SK-N-SH treated with all-trans-retinoic acid at 6 μM for 48 hours (cell line): ENCODE data around the gene PLPP7.

Source experiments
- BACH2 ChIP-seq: fragments of 250-450 bp; sonication (Bioruptor Pico); IDR thresholded peaks from 2 replicates; pipeline ENCODE4 v1.9.0; 2021; ENCODE audit warnings: mild to moderate bottlenecking, borderline replicate concordance
- TCF4 ChIP-seq: fragments of 250-450 bp; sonication (Bioruptor Pico); IDR thresholded peaks from 2 replicates; pipeline ENCODE4 v1.8.0; 2021; ENCODE audit warnings: mild to moderate bottlenecking, moderate library complexity, borderline replicate concordance
- ZNF565 ChIP-seq: fragments of 450-650 bp; formaldehyde crosslinking; conservative IDR thresholded peaks from 2 replicates; pipeline ENCODE4 v1.5.0; 2020; ENCODE audit warnings: low read depth, mild to moderate bottlenecking, moderate library complexity
- ZNF70 ChIP-seq: fragments of 450-650 bp; formaldehyde crosslinking; IDR thresholded peaks from 2 replicates; pipeline ENCODE4 v1.5.0; 2020; ENCODE audit warnings: mild to moderate bottlenecking, moderate library complexity
- ZNF8 ChIP-seq: fragments of 450-650 bp; formaldehyde crosslinking; IDR thresholded peaks from 2 replicates; pipeline ENCODE4 v1.5.0; 2020; ENCODE audit warnings: mild to moderate bottlenecking, moderate library complexity
- TF ChIP-seq, protein P1 (sequence below): fragments of 250-450 bp; sonication (Bioruptor Pico); IDR thresholded peaks from 2 replicates; pipeline ENCODE4 v1.5.1; 2020; ENCODE audit warnings: low read depth, mild to moderate bottlenecking, moderate library complexity
- TF ChIP-seq, protein P2 (sequence below): fragments of 250-450 bp; sonication (Bioruptor Pico); IDR thresholded peaks from 2 replicates; pipeline ENCODE4 v1.5.1; 2021; ENCODE audit warnings: mild to moderate bottlenecking, moderate library complexity

GRCh38 chr9:131284856-131285255 is 4.7 kb upstream of the PLPP7 start:
- TF ChIP-seq, protein P1, sequence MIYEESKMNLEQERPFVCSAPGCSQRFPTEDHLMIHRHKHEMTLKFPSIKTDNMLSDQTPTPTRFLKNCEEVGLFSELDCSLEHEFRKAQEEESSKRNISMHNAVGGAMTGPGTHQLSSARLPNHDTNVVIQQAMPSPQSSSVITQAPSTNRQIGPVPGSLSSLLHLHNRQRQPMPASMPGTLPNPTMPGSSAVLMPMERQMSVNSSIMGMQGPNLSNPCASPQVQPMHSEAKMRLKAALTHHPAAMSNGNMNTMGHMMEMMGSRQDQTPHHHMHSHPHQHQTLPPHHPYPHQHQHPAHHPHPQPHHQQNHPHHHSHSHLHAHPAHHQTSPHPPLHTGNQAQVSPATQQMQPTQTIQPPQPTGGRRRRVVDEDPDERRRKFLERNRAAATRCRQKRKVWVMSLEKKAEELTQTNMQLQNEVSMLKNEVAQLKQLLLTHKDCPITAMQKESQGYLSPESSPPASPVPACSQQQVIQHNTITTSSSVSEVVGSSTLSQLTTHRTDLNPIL (CRISPR knock-in tag): no peak
- TF ChIP-seq ZNF70 (CRISPR knock-in tag) (no peak), ZNF565 (CRISPR knock-in tag) (no peak), ZNF8 (CRISPR knock-in tag) (no peak), BACH2 (no peak), TCF4 (CRISPR knock-in tag) (no peak)
- TF ChIP-seq, protein P2, sequence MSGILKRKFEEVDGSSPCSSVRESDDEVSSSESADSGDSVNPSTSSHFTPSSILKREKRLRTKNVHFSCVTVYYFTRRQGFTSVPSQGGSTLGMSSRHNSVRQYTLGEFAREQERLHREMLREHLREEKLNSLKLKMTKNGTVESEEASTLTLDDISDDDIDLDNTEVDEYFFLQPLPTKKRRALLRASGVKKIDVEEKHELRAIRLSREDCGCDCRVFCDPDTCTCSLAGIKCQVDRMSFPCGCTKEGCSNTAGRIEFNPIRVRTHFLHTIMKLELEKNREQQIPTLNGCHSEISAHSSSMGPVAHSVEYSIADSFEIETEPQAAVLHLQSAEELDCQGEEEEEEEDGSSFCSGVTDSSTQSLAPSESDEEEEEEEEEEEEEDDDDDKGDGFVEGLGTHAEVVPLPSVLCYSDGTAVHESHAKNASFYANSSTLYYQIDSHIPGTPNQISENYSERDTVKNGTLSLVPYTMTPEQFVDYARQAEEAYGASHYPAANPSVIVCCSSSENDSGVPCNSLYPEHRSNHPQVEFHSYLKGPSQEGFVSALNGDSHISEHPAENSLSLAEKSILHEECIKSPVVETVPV (CRISPR knock-in tag): no peak
